IMR-90 (cell line): ENCODE measurements around the gene ADCK1. TPM values are rescaled to one million over a fixed set of nuclear protein-coding genes. Genes with fewer than 3 reads are reported as not detected.

Source experiments
- ATAC-seq: fragments of 200-7000 bp; cut with Tn5 transposase; 2 replicates; pipeline ENCODE4 v1.9.1; 2020; ENCODE audit warnings: low read depth, mild to moderate bottlenecking, moderate library complexity
- BruUV-seq: library from RNA; stranded (reverse); fragments of 400-500 nt; replicated peaks from 2 replicates; lab custom pipeline; 2021; lab: Mats Ljungman, UMichigan
- CTCF ChIA-PET: fragments of 300-600 bp; formaldehyde crosslinking; extraction: SDS; loops from one replicate; lab custom pipeline; 2021; ENCODE audit warnings: antibody characterized with exemption; lab: Yijun Ruan, JAX
- POLR2A ChIA-PET: fragments of 300-600 bp; sonication (Branson Sonifier 250); formaldehyde crosslinking; loops from one replicate; lab custom pipeline; 2022; ENCODE audit warnings: antibody characterized with exemption; ENCODE audit not compliant: unreplicated experiment; lab: Charles Lee
- DNase-seq: peaks from one replicate; pipeline ENCODE4 v3.0.0; 2013
- H2AFZ ChIP-seq: replicated peaks from 2 replicates; pipeline ENCODE3; 2013; ENCODE audit warnings: low read length, mild to moderate bottlenecking; ENCODE audit not compliant: poor library complexity
- H2AK5ac ChIP-seq: 2 replicates; pipeline ENCODE4 v1.6.1; 2013; ENCODE audit warnings: low read depth, low read length, inconsistent platforms
- H2AK9ac ChIP-seq: replicated peaks from 2 replicates; pipeline ENCODE3; 2013; ENCODE audit warnings: mild to moderate bottlenecking, low read depth, low read length, moderate library complexity; ENCODE audit not compliant: poor library complexity
- H2BK120ac ChIP-seq: 2 replicates; pipeline ENCODE4 v1.6.1; 2013; ENCODE audit warnings: low read depth, low read length, inconsistent platforms
- H2BK15ac ChIP-seq: 3 replicates; pipeline ENCODE4 v1.6.1; 2013; ENCODE audit warnings: low read depth, low read length, inconsistent platforms
- H2BK20ac ChIP-seq: 2 replicates; pipeline ENCODE4 v1.6.1; 2013; ENCODE audit warnings: low read depth, mild to moderate bottlenecking, inconsistent platforms, low read length, moderate library complexity
- H2BK5ac ChIP-seq: 2 replicates; pipeline ENCODE4 v1.6.1; 2013; ENCODE audit warnings: mild to moderate bottlenecking, low read depth, low read length, inconsistent platforms; ENCODE audit not compliant: poor library complexity, severe bottlenecking
- H3K14ac ChIP-seq: replicated peaks from 2 replicates; pipeline ENCODE4 v1.6.1; 2013; ENCODE audit warnings: low read depth, low read length, inconsistent platforms
- H3K18ac ChIP-seq: 2 replicates; pipeline ENCODE4 v1.6.1; 2013; ENCODE audit warnings: low read depth, low read length, control low read depth
- H3K23ac ChIP-seq: 2 replicates; pipeline ENCODE4 v1.6.1; 2013; ENCODE audit warnings: low read depth, low read length, inconsistent platforms
- H3K27ac ChIP-seq: 2 replicates; pipeline ENCODE4 v1.5.1; 2013; ENCODE audit warnings: mild to moderate bottlenecking, control low read depth, low read length; ENCODE audit not compliant: insufficient read depth
- H3K27me3 ChIP-seq: 2 replicates; pipeline ENCODE4 v1.6.1; 2013; ENCODE audit warnings: low read length; ENCODE audit not compliant: control insufficient read depth, insufficient read depth
- H3K36me3 ChIP-seq: 2 replicates; pipeline ENCODE4 v1.6.1; 2013; ENCODE audit warnings: low read length, mixed read lengths; ENCODE audit not compliant: control insufficient read depth, insufficient read depth
- H3K4ac ChIP-seq: 2 replicates; pipeline ENCODE4 v1.6.1; 2013; ENCODE audit warnings: low read depth, low read length, inconsistent platforms
- H3K4me1 ChIP-seq: 2 replicates; pipeline ENCODE4 v1.6.1; 2013; ENCODE audit warnings: low read length, mixed read lengths; ENCODE audit not compliant: control insufficient read depth, insufficient read depth
- H3K4me2 ChIP-seq: 2 replicates; pipeline ENCODE4 v1.6.1; 2013; ENCODE audit warnings: low read depth, mild to moderate bottlenecking, control low read depth, low read length, moderate library complexity
- H3K4me3 ChIP-seq: 2 replicates; pipeline ENCODE4 v1.5.1; 2013; ENCODE audit warnings: low read depth, mild to moderate bottlenecking, control low read depth, low read length, moderate library complexity; ENCODE audit not compliant: insufficient read depth
- H3K56ac ChIP-seq: 2 replicates; pipeline ENCODE4 v1.6.1; 2013; ENCODE audit warnings: low read length, inconsistent platforms; ENCODE audit not compliant: insufficient read depth; ENCODE audit errors: extremely low read depth
- H3K79me1 ChIP-seq, 2 experiments: 2 replicates each; pipeline ENCODE4 v1.6.1; 2013; ENCODE audit warnings: low read length in 2 of 2, inconsistent platforms in 1 of 2, low read depth in 1 of 2
- H3K9ac ChIP-seq: 2 replicates; pipeline ENCODE4 v1.6.1; 2013; ENCODE audit warnings: low read depth, low read length, control low read depth
- H3K9me1 ChIP-seq: 2 replicates; pipeline ENCODE4 v1.6.1; 2013; ENCODE audit warnings: low read length, inconsistent platforms; ENCODE audit not compliant: insufficient read depth
- H3K9me3 ChIP-seq: 2 replicates; pipeline ENCODE4 v1.6.1; 2013; ENCODE audit warnings: low read length; ENCODE audit not compliant: control insufficient read depth, insufficient read depth
- H4K20me1 ChIP-seq: 2 replicates; pipeline ENCODE4 v1.6.1; 2013; ENCODE audit warnings: low read length, inconsistent platforms; ENCODE audit not compliant: insufficient read depth
- H4K5ac ChIP-seq: 2 replicates; pipeline ENCODE4 v1.6.1; 2013; ENCODE audit warnings: mild to moderate bottlenecking, low read depth, low read length, control low read depth
- H4K8ac ChIP-seq, 2 experiments: 2 replicates each; pipeline ENCODE4 v1.6.1; 2013; ENCODE audit warnings: low read depth in 2 of 2, low read length in 2 of 2, control low read depth in 1 of 2, inconsistent platforms in 1 of 2
- H4K91ac ChIP-seq: 2 replicates; pipeline ENCODE4 v1.6.1; 2013; ENCODE audit warnings: low read depth, low read length, inconsistent platforms; ENCODE audit not compliant: insufficient read depth
- BHLHE40 ChIP-seq: fragments of 150-350 bp; IDR thresholded peaks from 2 replicates; pipeline ENCODE4 v1.6.1; 2016; ENCODE audit warnings: mild to moderate bottlenecking, low read depth, low read length
- CEBPB ChIP-seq: IDR thresholded peaks from 2 replicates; pipeline ENCODE4 v1.6.1; 2012; ENCODE audit warnings: low read depth, low read length, improper control_type of control experiment
- FOS ChIP-seq: fragments of 150-350 bp; IDR thresholded peaks from 2 replicates; pipeline ENCODE4 v1.6.1; 2016; ENCODE audit warnings: low read depth, low read length
- MAFK ChIP-seq: IDR thresholded peaks from 2 replicates; pipeline ENCODE4 v1.6.1; 2012; ENCODE audit warnings: low read depth, low read length, improper control_type of control experiment
- MXI1 ChIP-seq: IDR thresholded peaks from 2 replicates; pipeline ENCODE4 v1.6.1; 2012; ENCODE audit warnings: low read depth, mild to moderate bottlenecking, low read length, moderate library complexity, borderline replicate concordance
- NFE2L2 ChIP-seq: fragments of 150-350 bp; IDR thresholded peaks from 2 replicates; pipeline ENCODE4 v1.6.1; 2016; ENCODE audit warnings: low read depth, mild to moderate bottlenecking, low read length
- POLR2A ChIP-seq: IDR thresholded peaks from 2 replicates; pipeline ENCODE4 v1.6.1; 2012; ENCODE audit warnings: mild to moderate bottlenecking, low read depth, low read length
- RAD21 ChIP-seq: IDR thresholded peaks from 2 replicates; pipeline ENCODE4 v1.6.1; 2012; ENCODE audit warnings: low read length, improper control_type of control experiment
- RCOR1 ChIP-seq: IDR thresholded peaks from 2 replicates; pipeline ENCODE4 v1.6.1; 2012; ENCODE audit warnings: mild to moderate bottlenecking, low read length, improper control_type of control experiment; ENCODE audit not compliant: insufficient replicate concordance
- RFX5 ChIP-seq: IDR thresholded peaks from 2 replicates; pipeline ENCODE4 v1.8.0; 2012; ENCODE audit warnings: low read depth, mild to moderate bottlenecking, low read length, moderate library complexity
- SMC3 ChIP-seq: fragments of 150-350 bp; IDR thresholded peaks from 2 replicates; pipeline ENCODE4 v1.6.1; 2016; ENCODE audit warnings: low read depth, mild to moderate bottlenecking, antibody characterized with exemption, low read length, moderate library complexity
- WGBS, 2 experiments: methylation state at CpG; one replicate each; pipeline versions ENCODE4 v1.1.5 to v1.1.7; 2013; ENCODE audit warnings: missing lambda C conversion rate in 2 of 2; ENCODE audit not compliant: insufficient read length in 1 of 2; ENCODE audit errors: extremely low coverage in 2 of 2; 5-methylcytosine and 5-hydroxymethylcytosine counted together
- dilution Hi-C: fragments of 300-500 bp; cut with HindIII; formaldehyde crosslinking; loops from one replicate; pipeline ENCODE4 v1.14.3; 2018; ENCODE audit warnings: low sequenced_read_pairs; ENCODE audit not compliant: unreplicated experiment
- in situ Hi-C: fragments of 300-500 bp; cut with MboI; formaldehyde crosslinking; loops from 3 replicates; pipeline ENCODE4 v1.14.3; 2019; ENCODE audit warnings: low sequenced_read_pairs, inconsistent platforms, mixed read lengths
- intact Hi-C: fragments of 100-400 bp; cut with micrococcal nuclease; formaldehyde crosslinking; loops from 2 replicates; pipeline ENCODE4 v1.10.0; 2022
- polyA plus RNA-seq, 3 experiments: library from polyadenylated mRNA; depleted of rRNA; stranded (reverse); fragments of >200 nt; gene quantifications; 2 replicates each; pipeline ENCODE4 v1.2.3, GENCODE V29; 2012; ENCODE audit warnings: low replicate concordance in 1 of 3
- total RNA-seq: library from RNA; depleted of rRNA; stranded (reverse); fragments of >200 nt; gene quantifications from 2 replicates; pipeline ENCODE4 v1.2.3, GENCODE V29; 2012
- TF ChIP-seq, protein P1 (sequence below): fragments of 150-350 bp; IDR thresholded peaks from 2 replicates; pipeline ENCODE4 v1.6.1; 2016; ENCODE audit warnings: low read depth, mild to moderate bottlenecking, low read length, moderate library complexity, borderline replicate concordance
- TF ChIP-seq, protein P2 (sequence below): fragments of 150-350 bp; IDR thresholded peaks from 2 replicates; pipeline ENCODE4 v1.6.1; 2017; ENCODE audit warnings: mild to moderate bottlenecking, antibody characterized with exemption, low read length, low read depth

Gene ADCK1
- total and polyA plus RNA-seq, 2 of the 4 experiments (the other 2 are of a cell fraction): 1.6 to 4.6 TPM

DNA sequence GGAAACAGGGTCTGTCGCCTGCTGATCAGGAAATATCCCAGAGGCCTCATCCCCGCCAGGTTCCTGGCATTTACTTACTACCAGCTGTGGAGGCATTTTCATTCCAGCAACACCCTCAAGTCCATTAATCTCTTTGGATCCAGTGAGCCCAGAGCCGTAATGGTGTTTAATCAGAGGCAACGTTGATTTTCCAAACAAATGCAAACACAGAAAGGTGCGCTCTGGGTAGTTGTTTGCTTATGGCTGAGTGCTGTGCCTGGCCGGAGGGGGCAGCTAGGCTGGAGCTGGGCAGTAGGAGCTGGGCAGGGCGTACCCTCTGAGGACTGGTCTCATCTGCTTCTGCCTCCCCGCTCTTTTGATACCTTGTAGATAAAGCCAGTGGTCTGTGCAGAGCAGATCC lies 110.6 kb downstream of the ADCK1 start:
- no TSS peak for BruUV-seq
- H2AK9ac ChIP-seq: no peak overlapping the region
- no peak overlapping the region for H4K91ac ChIP-seq
- H3K9ac ChIP-seq: no peak overlapping the region
- H3K4me3 ChIP-seq: no peak overlapping the region
- H3K14ac ChIP-seq: no peak overlapping the region
- no peak overlapping the region for H3K23ac ChIP-seq
- no peak for DNase-seq
- no peak overlapping the region for H4K5ac ChIP-seq
- no peak overlapping the region for H3K56ac ChIP-seq
- H2AK5ac ChIP-seq: no peak overlapping the region
- intact Hi-C loops (no loop called here), in situ Hi-C loops (no loop called here), dilution Hi-C loops (no loop called here)
- no peak for ATAC-seq
- no peak overlapping the region for H2BK120ac ChIP-seq
- no peak overlapping the region for H2BK20ac ChIP-seq
- no peaks in the 10 kb centered on the region for H3K79me1 ChIP-seq
- no peaks in the 10 kb centered on the region for H3K9me3 ChIP-seq
- H3K9me1 ChIP-seq: no peaks in the 10 kb centered on the region; the same call in 1 of the 2 replicates
- H3K18ac ChIP-seq: no peak overlapping the region
- no peaks in the 10 kb centered on the region for H4K20me1 ChIP-seq
- no peaks in the 10 kb centered on the region for H3K36me3 ChIP-seq
- H3K27ac ChIP-seq: no peak overlapping the region
- H2AFZ ChIP-seq: no peak overlapping the region
- ChIA-PET POLR2A (no interaction called here), CTCF (no interaction called here)
- H4K8ac ChIP-seq: no peak overlapping the region
- WGBS, 2 experiments: 83% methylated on average over 2 of the region's 8 CpGs; no CpG with 5 or more reads in 1 of the 2 experiments
- no peaks in the 10 kb centered on the region for H3K27me3 ChIP-seq
- no peak overlapping the region for H2BK5ac ChIP-seq
- no peaks in the 10 kb centered on the region for H3K4me1 ChIP-seq
- no peak overlapping the region for H2BK15ac ChIP-seq
- H3K4ac ChIP-seq: no peak overlapping the region
- TF ChIP-seq RAD21 (no peak), FOS (no peak), MXI1 (no peak), POLR2A (no peak), MAFK (no peak), RFX5 (no peak), SMC3 (no peak), NFE2L2 (no peak), BHLHE40 (no peak), RCOR1 (no peak), CEBPB (no peak)
- TF ChIP-seq, protein P1, sequence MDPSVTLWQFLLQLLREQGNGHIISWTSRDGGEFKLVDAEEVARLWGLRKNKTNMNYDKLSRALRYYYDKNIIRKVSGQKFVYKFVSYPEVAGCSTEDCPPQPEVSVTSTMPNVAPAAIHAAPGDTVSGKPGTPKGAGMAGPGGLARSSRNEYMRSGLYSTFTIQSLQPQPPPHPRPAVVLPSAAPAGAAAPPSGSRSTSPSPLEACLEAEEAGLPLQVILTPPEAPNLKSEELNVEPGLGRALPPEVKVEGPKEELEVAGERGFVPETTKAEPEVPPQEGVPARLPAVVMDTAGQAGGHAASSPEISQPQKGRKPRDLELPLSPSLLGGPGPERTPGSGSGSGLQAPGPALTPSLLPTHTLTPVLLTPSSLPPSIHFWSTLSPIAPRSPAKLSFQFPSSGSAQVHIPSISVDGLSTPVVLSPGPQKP: no peak
- TF ChIP-seq, protein P2, sequence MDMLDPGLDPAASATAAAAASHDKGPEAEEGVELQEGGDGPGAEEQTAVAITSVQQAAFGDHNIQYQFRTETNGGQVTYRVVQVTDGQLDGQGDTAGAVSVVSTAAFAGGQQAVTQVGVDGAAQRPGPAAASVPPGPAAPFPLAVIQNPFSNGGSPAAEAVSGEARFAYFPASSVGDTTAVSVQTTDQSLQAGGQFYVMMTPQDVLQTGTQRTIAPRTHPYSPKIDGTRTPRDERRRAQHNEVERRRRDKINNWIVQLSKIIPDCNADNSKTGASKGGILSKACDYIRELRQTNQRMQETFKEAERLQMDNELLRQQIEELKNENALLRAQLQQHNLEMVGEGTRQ: no peak
- no peak overlapping the region for H3K4me2 ChIP-seq
